ENCODE data around the gene IGF2BP3. TPM values are rescaled to one million over a fixed set of nuclear protein-coding genes. Genes with fewer than 3 reads are reported as not detected.

IGF2BP3 gene
- total RNA-seq, 1 donor from 2014 or later, result 0.38 TPM

DNA sequence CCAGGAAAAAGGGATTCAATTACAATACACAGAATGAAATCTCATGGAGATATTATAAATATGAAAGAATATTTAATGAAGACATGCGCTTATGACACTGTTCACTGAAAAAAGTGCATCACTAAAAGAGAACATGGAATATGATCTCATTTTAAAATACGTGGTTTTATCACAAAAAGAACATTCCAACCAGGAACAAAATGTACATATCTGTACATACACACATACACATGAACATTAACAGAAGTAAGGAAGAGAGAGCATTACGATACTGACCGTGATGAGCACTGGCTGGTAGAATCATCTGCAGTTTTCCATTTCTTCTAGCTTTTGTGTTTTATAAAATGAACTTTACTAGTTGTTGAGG is 39.4 kb downstream of the IGF2BP3 start:
- Histone ChIP-seq H3K9me3 (replicated peaks) (no peaks in the 10 kb centered on the region), H3K4me1 (no peaks in the 10 kb centered on the region), H3K27me3 (ENCODE audit: low read depth) (peaks cover 62% of the 10 kb centered on the region), H3K4me3 (no peak overlapping the region), H3K36me3 (no peaks in the 10 kb centered on the region), H3K27ac (replicated peaks) (no peak overlapping the region)
- intact Hi-C loops (cut with micrococcal nuclease), result no loop called here
- TF ChIP-seq CTCF (IDR thresholded peaks at IDR 0.05; ENCODE audit: borderline replicate concordance), result no peak
- DNase-seq, result no peak

DNA sequence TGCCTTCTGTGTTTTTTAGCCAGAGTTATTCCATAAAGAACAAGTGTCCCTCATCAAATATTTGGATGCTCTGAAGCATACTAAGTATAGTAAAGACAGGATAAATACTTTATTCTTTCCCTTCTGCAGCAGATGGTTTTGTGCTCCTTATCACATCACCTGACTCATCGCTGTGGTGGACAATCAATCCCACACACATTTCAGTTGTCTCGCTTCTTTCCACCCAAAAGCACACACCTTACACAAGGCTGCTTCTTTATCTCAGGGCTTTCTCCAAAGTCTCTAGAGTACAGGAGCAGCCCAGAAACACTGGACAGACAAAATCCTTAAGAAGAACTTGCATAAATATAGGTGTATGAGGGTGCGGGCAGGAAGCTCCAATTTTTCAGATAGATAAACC is 43.4 kb downstream of the IGF2BP3 start:
- Histone ChIP-seq H3K4me1 (peaks cover 4% of the 10 kb centered on the region), H3K36me3 (no peaks in the 10 kb centered on the region), H3K27me3 (ENCODE audit: low read depth) (peaks cover 71% of the 10 kb centered on the region), H3K27ac (replicated peaks) (no peak overlapping the region), H3K4me3 (no peak overlapping the region), H3K9me3 (replicated peaks) (no peaks in the 10 kb centered on the region)
- no peak for TF ChIP-seq CTCF (IDR thresholded peaks at IDR 0.05; ENCODE audit: borderline replicate concordance)
- intact Hi-C loops (cut with micrococcal nuclease), result no loop called here
- DNase-seq, result no peak

GRCh38 chr7:23422909-23423308 is 47.4 kb downstream of the IGF2BP3 start:
- Histone ChIP-seq H3K27me3 (ENCODE audit: low read depth) (peaks cover 56% of the 10 kb centered on the region), H3K9me3 (replicated peaks) (no peaks in the 10 kb centered on the region), H3K4me3 (no peak overlapping the region), H3K4me1 (peaks cover 4% of the 10 kb centered on the region), H3K36me3 (no peaks in the 10 kb centered on the region), H3K27ac (replicated peaks) (no peak overlapping the region)
- intact Hi-C loops (cut with micrococcal nuclease), result no loop called here
- DNase-seq, result no peak
- TF ChIP-seq CTCF (IDR thresholded peaks at IDR 0.05; ENCODE audit: borderline replicate concordance), result no peak

DNA sequence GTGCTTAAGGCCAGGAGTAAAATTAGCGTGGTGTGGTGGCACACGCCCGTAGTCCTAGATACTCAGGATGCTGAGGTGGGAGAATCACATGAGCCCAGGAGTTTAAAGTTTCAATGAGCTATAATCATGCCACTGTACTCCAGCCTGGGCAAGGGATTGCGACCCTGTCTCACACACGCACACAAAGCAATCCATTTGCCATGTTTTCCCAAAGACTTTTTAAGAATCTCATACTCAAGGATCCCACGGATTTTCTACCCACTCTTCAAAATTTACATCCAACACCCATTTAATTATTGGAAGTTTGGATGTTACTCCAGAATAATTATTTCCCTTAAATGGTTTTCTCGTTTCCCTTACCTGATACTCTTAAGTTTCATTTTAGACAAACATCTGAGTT is 47.9 kb downstream of the IGF2BP3 start:
- intact Hi-C loops (cut with micrococcal nuclease), result no loop called here
- no peak for DNase-seq
- Histone ChIP-seq H3K4me1 (peaks cover 4% of the 10 kb centered on the region), H3K36me3 (no peaks in the 10 kb centered on the region), H3K9me3 (replicated peaks) (no peaks in the 10 kb centered on the region), H3K27me3 (ENCODE audit: low read depth) (peaks cover 55% of the 10 kb centered on the region), H3K27ac (replicated peaks) (no peak overlapping the region), H3K4me3 (no peak overlapping the region)
- no peak for TF ChIP-seq CTCF (IDR thresholded peaks at IDR 0.05; ENCODE audit: borderline replicate concordance)

DNA sequence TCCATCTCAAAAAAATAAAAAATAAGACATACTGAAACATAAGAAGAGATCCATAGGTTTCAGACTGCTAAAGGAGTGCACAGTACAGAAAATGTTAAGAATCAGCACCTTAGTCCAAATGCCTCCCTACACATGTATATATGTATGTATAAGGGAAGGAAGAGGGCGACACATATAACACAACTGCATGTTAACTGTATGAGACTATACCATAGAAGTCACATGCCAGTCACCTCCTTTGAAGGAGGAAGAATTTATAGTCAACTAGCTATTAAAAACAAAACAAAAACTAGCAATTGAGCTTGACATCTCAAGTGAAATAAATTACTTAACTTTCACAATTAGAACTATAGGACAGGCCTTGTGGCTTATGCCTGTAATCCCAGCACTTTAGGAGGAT is 50.4 kb downstream of the IGF2BP3 start:
- H3K4me3 ChIP-seq, result no peak overlapping the region

More for the DNA sequence above, 50.4 kb downstream of the IGF2BP3 start:
- H3K27ac ChIP-seq (replicated peaks), result no peak overlapping the region
- peaks cover 4% of the 10 kb centered on the region for H3K4me1 ChIP-seq
- no peak for DNase-seq
- H3K9me3 ChIP-seq (replicated peaks), result no peaks in the 10 kb centered on the region
- peaks cover 42% of the 10 kb centered on the region for H3K27me3 ChIP-seq (ENCODE audit: low read depth)
- no peaks in the 10 kb centered on the region for H3K36me3 ChIP-seq
- no peak for TF ChIP-seq CTCF (IDR thresholded peaks at IDR 0.05; ENCODE audit: borderline replicate concordance)
- intact Hi-C loops (cut with micrococcal nuclease), result no loop called here
